Large intestine (tissue), 3 donors: ENCODE results near the gene NUDT14. TPM values are rescaled to one million over a fixed set of nuclear protein-coding genes. Genes with fewer than 3 reads are reported as not detected.
A peak's percentile ranks its signal among the peaks of the same experiment; 100 is the strongest.

Experiments used
- DNase-seq, 2 donors: peaks; one replicate each; pipeline versions ENCODE4 v3.0.0 to v3.0.0-alpha.2; 2013
- H3K27ac ChIP-seq: one replicate; pipeline ENCODE4 v1.5.1; 2013; ENCODE audit warnings: low read length
- H3K27me3 ChIP-seq: 2 replicates; pipeline ENCODE4 v1.6.1; 2013; ENCODE audit warnings: low read length; ENCODE audit not compliant: control insufficient read depth, insufficient read depth
- H3K36me3 ChIP-seq: 2 replicates; pipeline ENCODE4 v1.6.1; 2013; ENCODE audit warnings: low read length; ENCODE audit not compliant: control insufficient read depth, insufficient read depth
- H3K4me1 ChIP-seq: one replicate; pipeline ENCODE4 v1.6.1; 2013; ENCODE audit warnings: low read length; ENCODE audit not compliant: control insufficient read depth, insufficient read depth
- H3K4me3 ChIP-seq: one replicate; pipeline ENCODE4 v1.5.1; 2013; ENCODE audit warnings: low read length
- H3K9me3 ChIP-seq: one replicate; pipeline ENCODE4 v1.6.1; 2013; ENCODE audit warnings: mild to moderate bottlenecking, low read depth, low read length, moderate library complexity; ENCODE audit not compliant: control insufficient read depth
- WGBS: methylation state at CpG from one replicate; pipeline ENCODE4 v1.1.5; 2013; ENCODE audit warnings: low lambda C conversion rate; ENCODE audit not compliant: insufficient coverage; 5-methylcytosine and 5-hydroxymethylcytosine counted together
- polyA plus RNA-seq: library from polyadenylated mRNA; unstranded; fragments of 120-200 nt; gene quantifications from one replicate; pipeline ENCODE4 v1.2.1, GENCODE V29; 2013

The NUDT14 gene
- polyA plus RNA-seq, 1 donor: 64.4 TPM

- Histone ChIP-seq H3K27me3 (peaks cover 90% of the 10 kb centered on the region), H3K4me3 (no peak overlapping the region), H3K27ac (no peak overlapping the region), H3K9me3 (peaks cover 2% of the 10 kb centered on the region), H3K36me3 (no peaks in the 10 kb centered on the region), H3K4me1 (peaks cover 9% of the 10 kb centered on the region)
- DNase-seq: no peak
- WGBS: no CpG with 5 or more reads among the region's 18 CpGs
These were observed 18.0 kb upstream of the NUDT14 start for GRCh38 chr14:105199093-105199492.

- no peaks in the 10 kb centered on the region for H3K36me3 ChIP-seq
- peaks cover 2% of the 10 kb centered on the region for H3K9me3 ChIP-seq
- H3K4me1 ChIP-seq: peaks cover 13% of the 10 kb centered on the region
- WGBS: no CpG with 5 or more reads among the region's 4 CpGs
- no peak overlapping the region for H3K27ac ChIP-seq
- H3K27me3 ChIP-seq: peaks cover 95% of the 10 kb centered on the region
- H3K4me3 ChIP-seq: no peak overlapping the region
- no peak for DNase-seq
These were observed 17.5 kb upstream of the NUDT14 start for GRCh38 chr14:105198588-105198987.

- Histone ChIP-seq H3K36me3 (no peaks in the 10 kb centered on the region), H3K4me1 (peaks cover 16% of the 10 kb centered on the region), H3K27ac (no peak overlapping the region), H3K9me3 (peaks cover 2% of the 10 kb centered on the region), H3K4me3 (no peak overlapping the region), H3K27me3 (peaks cover 92% of the 10 kb centered on the region)
- WGBS: no CpG with 5 or more reads among the region's 15 CpGs
- DNase-seq: no peak
These were observed 16.1 kb upstream of the NUDT14 start for GRCh38 chr14:105197211-105197641.

GRCh38 chr14:105196265-105196960 lies 15.3 kb upstream of the NUDT14 start:
- Histone ChIP-seq H3K4me3 (no peak overlapping the region), H3K4me1 (peaks cover 16% of the 10 kb centered on the region), H3K9me3 (peaks cover 2% of the 10 kb centered on the region), H3K27me3 (peaks cover 84% of the 10 kb centered on the region), H3K36me3 (no peaks in the 10 kb centered on the region), H3K27ac (peak overlapping the region; percentile 29)
- no CpG with 5 or more reads among the region's 58 CpGs for WGBS
- DNase-seq: no peak

GRCh38 chr14:105195522-105196264 lies 14.6 kb upstream of the NUDT14 start:
- Histone ChIP-seq H3K27me3 (peaks cover 80% of the 10 kb centered on the region), H3K9me3 (no peaks in the 10 kb centered on the region), H3K27ac (peak overlapping the region; percentile 29), H3K4me3 (no peak overlapping the region), H3K4me1 (peaks cover 16% of the 10 kb centered on the region), H3K36me3 (no peaks in the 10 kb centered on the region)
- DNase-seq: no peak
- no CpG with 5 or more reads among the region's 25 CpGs for WGBS

GRCh38 chr14:105195051-105195450 lies 13.9 kb upstream of the NUDT14 start:
- no CpG with 5 or more reads among the region's 10 CpGs for WGBS

GRCh38 chr14:105193916-105194782 lies 13.0 kb upstream of the NUDT14 start:
- no peak for DNase-seq
- Histone ChIP-seq H3K9me3 (no peaks in the 10 kb centered on the region), H3K4me3 (no peak overlapping the region), H3K4me1 (peaks cover 16% of the 10 kb centered on the region), H3K27me3 (peaks cover 67% of the 10 kb centered on the region), H3K27ac (no peak overlapping the region), H3K36me3 (no peaks in the 10 kb centered on the region)
- WGBS: no CpG with 5 or more reads among the region's 17 CpGs

More at GRCh38 chr14:105195051-105195450, 13.9 kb upstream of the NUDT14 start:
- no peak for DNase-seq
- Histone ChIP-seq H3K27me3 (peaks cover 74% of the 10 kb centered on the region), H3K4me3 (no peak overlapping the region), H3K9me3 (no peaks in the 10 kb centered on the region), H3K36me3 (no peaks in the 10 kb centered on the region), H3K27ac (no peak overlapping the region), H3K4me1 (peaks cover 16% of the 10 kb centered on the region)

GRCh38 chr14:105192866-105193731 lies 12.0 kb upstream of the NUDT14 start:
- Histone ChIP-seq H3K27me3 (peaks cover 60% of the 10 kb centered on the region), H3K36me3 (no peaks in the 10 kb centered on the region), H3K4me3 (no peak overlapping the region), H3K4me1 (peaks cover 16% of the 10 kb centered on the region), H3K9me3 (peaks cover 4% of the 10 kb centered on the region), H3K27ac (no peak overlapping the region)
- no peak for DNase-seq
- no CpG with 5 or more reads among the region's 29 CpGs for WGBS

- H3K36me3 ChIP-seq: no peaks in the 10 kb centered on the region
- DNase-seq: peak in 1 of 2 donors; percentile 48
- peaks cover 15% of the 10 kb centered on the region for H3K27me3 ChIP-seq
- H3K27ac ChIP-seq: no peak overlapping the region
- H3K4me1 ChIP-seq: no peaks in the 10 kb centered on the region
- WGBS: no CpG with 5 or more reads among the region's 14 CpGs
- no peak overlapping the region for H3K4me3 ChIP-seq
- peaks cover 10% of the 10 kb centered on the region for H3K9me3 ChIP-seq
These were observed 6.9 kb upstream of the NUDT14 start for GRCh38 chr14:105187935-105188524.
